DND-41 (cell line): ENCODE measurements around the gene ELOVL7.
"Not testable (repeated sequence)": the region's sequence is repeated elsewhere in the genome, so short reads cannot be mapped to it uniquely, and the experiment has no call there.

Source experiments
- ATAC-seq: fragments of 200-7000 bp; cut with Tn5 transposase; 3 replicates; pipeline ENCODE4 v1.9.1; 2021; ENCODE audit warnings: low read depth; ENCODE audit not compliant: insufficient read depth
- DNase-seq: peaks from one replicate; pipeline ENCODE4 v3.0.0-alpha.2; 2020
- H2AFZ ChIP-seq: 2 replicates; pipeline ENCODE4 v1.6.0; 2012; ENCODE audit warnings: low read depth, low read length
- H3K27ac ChIP-seq: 2 replicates; pipeline ENCODE4 v1.5.1; 2012; ENCODE audit warnings: low read length, inconsistent platforms
- H3K27me3 ChIP-seq: fragments of 200-600 bp; sonication (generic); 2 replicates; pipeline ENCODE4 v1.6.0; 2012; ENCODE audit warnings: low read length, mild to moderate bottlenecking, inconsistent platforms; ENCODE audit not compliant: insufficient read depth, poor library complexity
- H3K36me3 ChIP-seq: 2 replicates; pipeline ENCODE4 v1.5.1; 2012; ENCODE audit warnings: low read length, inconsistent platforms; ENCODE audit not compliant: insufficient read depth
- H3K4me1 ChIP-seq: 2 replicates; pipeline ENCODE4 v1.5.1; 2012; ENCODE audit warnings: mild to moderate bottlenecking, low read length; ENCODE audit not compliant: insufficient read depth
- H3K4me2 ChIP-seq: 2 replicates; pipeline ENCODE4 v1.6.0; 2012; ENCODE audit warnings: mild to moderate bottlenecking, moderate library complexity, low read length, inconsistent platforms; ENCODE audit not compliant: insufficient read depth
- H3K4me3 ChIP-seq, 2 experiments: fragments of 200-600 bp in 1 of 2; shearing (Covaris generic) in 1 of 2; 2 replicates each; pipeline ENCODE4 v1.5.1; 2012 to 2016; ENCODE audit warnings: inconsistent platforms in 2 of 2, low read length in 2 of 2, mild to moderate bottlenecking in 2 of 2, low read depth in 1 of 2, moderate library complexity in 1 of 2
- H3K79me2 ChIP-seq: 2 replicates; pipeline ENCODE4 v1.6.0; 2012; ENCODE audit warnings: low read length, inconsistent platforms; ENCODE audit not compliant: insufficient read depth
- H3K9ac ChIP-seq: 2 replicates; pipeline ENCODE4 v1.6.0; 2012; ENCODE audit warnings: low read depth, mild to moderate bottlenecking, inconsistent platforms, low read length, moderate library complexity
- H3K9me3 ChIP-seq: 2 replicates; pipeline ENCODE4 v1.5.1; 2012; ENCODE audit warnings: low read length, moderate library complexity, mild to moderate bottlenecking, inconsistent platforms; ENCODE audit not compliant: insufficient read depth, severe bottlenecking
- H4K20me1 ChIP-seq: 2 replicates; pipeline ENCODE4 v1.6.0; 2012; ENCODE audit warnings: low read length; ENCODE audit not compliant: insufficient read depth
- EZH2 ChIP-seq: IDR thresholded peaks from 3 replicates; pipeline ENCODE4 v1.6.1; 2012; ENCODE audit warnings: borderline replicate concordance, low read depth, mild to moderate bottlenecking, moderate library complexity, low read length, inconsistent platforms; ENCODE audit not compliant: severe bottlenecking
- TF ChIP-seq, protein P1 (sequence below): IDR thresholded peaks from 2 replicates; pipeline ENCODE4 v1.5.1; 2012; ENCODE audit warnings: borderline replicate concordance, low read length, moderate library complexity, mild to moderate bottlenecking; ENCODE audit not compliant: poor library complexity, severe bottlenecking; ENCODE audit errors: extremely low read depth

Gene ELOVL7

DNA sequence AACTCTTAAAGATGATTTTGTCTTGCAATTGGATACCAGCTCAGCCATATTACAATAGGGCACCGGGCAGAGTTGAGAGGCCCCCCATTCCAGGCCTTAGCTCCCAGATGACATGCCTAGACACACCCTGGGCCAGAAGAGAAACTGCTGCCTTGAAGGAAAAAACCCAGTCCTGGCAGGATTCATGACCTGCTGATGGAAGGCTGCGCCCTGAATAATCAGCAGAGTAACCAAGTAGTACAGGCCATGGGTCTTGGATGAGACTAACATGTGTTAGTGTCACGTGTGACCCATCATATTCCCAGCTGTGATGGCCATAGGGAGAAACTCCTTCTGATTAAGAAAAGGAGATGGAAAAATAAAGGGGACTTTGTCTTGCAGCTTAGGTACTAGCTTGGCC is 105.1 kb downstream of the ELOVL7 start:
- Histone ChIP-seq H3K9ac (no peak overlapping the region), H3K9me3 (peaks cover 5% of the 10 kb centered on the region), H3K27ac (no peak overlapping the region), H4K20me1 (no peaks in the 10 kb centered on the region), H3K4me1 (no peaks in the 10 kb centered on the region), H3K36me3 (no peaks in the 10 kb centered on the region), H3K4me3 (no peak overlapping the region), H2AFZ (no peak overlapping the region), H3K79me2 (no peaks in the 10 kb centered on the region), H3K27me3 (no peaks in the 10 kb centered on the region), H3K4me2 (no peak overlapping the region)
- no peak for DNase-seq
- no peak for ATAC-seq
- TF ChIP-seq EZH2, result no peak
- TF ChIP-seq, protein P1, sequence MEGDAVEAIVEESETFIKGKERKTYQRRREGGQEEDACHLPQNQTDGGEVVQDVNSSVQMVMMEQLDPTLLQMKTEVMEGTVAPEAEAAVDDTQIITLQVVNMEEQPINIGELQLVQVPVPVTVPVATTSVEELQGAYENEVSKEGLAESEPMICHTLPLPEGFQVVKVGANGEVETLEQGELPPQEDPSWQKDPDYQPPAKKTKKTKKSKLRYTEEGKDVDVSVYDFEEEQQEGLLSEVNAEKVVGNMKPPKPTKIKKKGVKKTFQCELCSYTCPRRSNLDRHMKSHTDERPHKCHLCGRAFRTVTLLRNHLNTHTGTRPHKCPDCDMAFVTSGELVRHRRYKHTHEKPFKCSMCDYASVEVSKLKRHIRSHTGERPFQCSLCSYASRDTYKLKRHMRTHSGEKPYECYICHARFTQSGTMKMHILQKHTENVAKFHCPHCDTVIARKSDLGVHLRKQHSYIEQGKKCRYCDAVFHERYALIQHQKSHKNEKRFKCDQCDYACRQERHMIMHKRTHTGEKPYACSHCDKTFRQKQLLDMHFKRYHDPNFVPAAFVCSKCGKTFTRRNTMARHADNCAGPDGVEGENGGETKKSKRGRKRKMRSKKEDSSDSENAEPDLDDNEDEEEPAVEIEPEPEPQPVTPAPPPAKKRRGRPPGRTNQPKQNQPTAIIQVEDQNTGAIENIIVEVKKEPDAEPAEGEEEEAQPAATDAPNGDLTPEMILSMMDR, result no peak

DNA sequence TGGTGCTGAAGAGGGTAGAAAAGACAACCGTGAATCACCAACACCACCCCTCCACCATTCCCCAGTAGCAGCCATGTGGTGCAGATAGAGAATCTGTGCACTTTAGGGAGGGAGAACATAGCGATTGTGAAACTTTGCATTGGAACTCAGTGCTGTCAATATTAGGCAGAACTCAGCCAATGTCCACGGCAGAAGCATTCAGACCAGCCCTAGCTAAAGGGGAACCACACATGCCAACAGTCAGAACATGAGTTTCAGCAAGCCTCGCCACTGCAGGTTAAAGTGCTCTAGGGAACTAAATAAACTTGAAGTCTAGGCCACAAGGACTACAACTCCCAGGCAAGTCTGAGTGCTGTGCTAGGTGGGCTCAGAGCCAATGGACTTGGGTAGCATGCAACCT is 105.6 kb downstream of the ELOVL7 start:
- Histone ChIP-seq H4K20me1 (no peaks in the 10 kb centered on the region), H3K4me3 (no peak overlapping the region), H2AFZ (no peak overlapping the region), H3K9ac (no peak overlapping the region), H3K36me3 (no peaks in the 10 kb centered on the region), H3K79me2 (no peaks in the 10 kb centered on the region), H3K9me3 (peaks cover 5% of the 10 kb centered on the region), H3K27ac (no peak overlapping the region), H3K4me2 (no peak overlapping the region), H3K4me1 (no peaks in the 10 kb centered on the region), H3K27me3 (no peaks in the 10 kb centered on the region)
- TF ChIP-seq, protein P1, result no peak
- no peak for TF ChIP-seq EZH2
- ATAC-seq, result no peak
- no peak for DNase-seq

DNA sequence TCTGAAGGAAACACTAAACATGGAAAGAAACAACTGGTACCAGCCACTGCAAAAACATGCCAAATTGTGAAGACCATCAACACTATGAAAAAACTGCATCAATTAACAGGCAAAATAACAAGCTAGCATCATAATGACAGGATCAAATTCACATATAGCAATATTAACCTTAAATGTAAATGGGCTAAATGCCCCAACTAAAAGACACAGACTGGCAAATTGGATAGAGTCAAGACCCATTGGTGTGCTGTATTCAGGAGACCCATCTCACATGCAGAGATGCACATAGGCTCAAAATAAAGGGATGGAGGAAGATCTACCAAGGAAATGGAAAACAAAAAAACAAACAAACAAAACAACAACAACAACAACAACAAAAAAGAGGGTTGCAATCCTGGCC is 113.2 kb downstream of the ELOVL7 start:
- not testable (repeated sequence) for H3K36me3 ChIP-seq, H3K27me3 ChIP-seq, H3K4me1 ChIP-seq, H3K9ac ChIP-seq, H2AFZ ChIP-seq, DNase-seq, H4K20me1 ChIP-seq, H3K79me2 ChIP-seq, H3K4me3 ChIP-seq, ATAC-seq, H3K27ac ChIP-seq, H3K4me2 ChIP-seq, H3K9me3 ChIP-seq

DNA sequence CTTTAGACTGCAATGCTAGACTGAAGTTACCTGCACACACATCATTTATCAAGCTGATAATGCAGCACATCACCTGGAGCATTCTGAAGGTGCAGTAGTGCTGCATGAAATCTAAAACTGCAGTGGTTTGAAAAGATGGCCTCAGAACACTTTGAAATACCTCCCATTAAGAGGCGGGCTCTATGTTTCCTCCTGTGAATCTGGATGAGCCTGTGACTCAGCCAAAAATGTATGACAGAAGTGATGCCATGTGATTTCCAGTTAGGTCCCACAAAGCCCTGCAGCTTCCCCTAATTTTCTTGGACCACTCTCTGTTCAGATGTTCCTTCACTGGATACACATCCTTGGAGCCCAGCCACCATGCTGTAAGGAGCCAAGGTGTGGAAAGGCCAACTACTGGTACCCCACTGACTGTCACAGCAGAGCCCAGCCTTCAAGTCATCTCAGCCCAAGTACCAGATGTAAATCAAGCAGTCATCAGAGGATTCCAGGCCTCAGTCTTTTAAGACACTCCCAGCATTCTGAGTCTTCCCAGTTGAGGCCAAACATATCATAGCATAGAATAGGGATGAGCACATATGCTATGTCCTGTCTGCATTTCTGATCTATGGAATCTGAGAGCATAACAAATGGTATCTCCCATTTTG is 116.9 kb downstream of the ELOVL7 start:
- TF ChIP-seq, protein P1, result no peak
- TF ChIP-seq EZH2, result no peak
- no peaks in the 10 kb centered on the region for H3K36me3 ChIP-seq
- no peak overlapping the region for H3K4me3 ChIP-seq
- no peaks in the 10 kb centered on the region for H3K4me1 ChIP-seq
- ATAC-seq (no peak), DNase-seq (no peak)
- no peaks in the 10 kb centered on the region for H3K9me3 ChIP-seq
- no peaks in the 10 kb centered on the region for H3K27me3 ChIP-seq
- H2AFZ ChIP-seq, result no peak overlapping the region
- no peak overlapping the region for H3K9ac ChIP-seq
- H3K79me2 ChIP-seq, result no peaks in the 10 kb centered on the region
- H3K4me2 ChIP-seq, result no peak overlapping the region
- no peak overlapping the region for H3K27ac ChIP-seq
- H4K20me1 ChIP-seq, result no peaks in the 10 kb centered on the region
